Coronary artery (tissue), 2 donors: ENCODE data around the gene DACH2.

Source experiments
- DNase-seq: peaks from one replicate; pipeline ENCODE4 v3.0.0-alpha.2; 2017; ENCODE audit warnings: low spot score
- H3K27ac ChIP-seq, 2 donors: fragments of 200-600 bp; sonication (generic); one replicate each; pipeline ENCODE4 v1.5.1; 2016 to 2019
- H3K4me3 ChIP-seq: fragments of 200-600 bp; sonication (generic); 2 replicates; pipeline ENCODE4 v1.5.1; 2016; ENCODE audit warnings: mild to moderate bottlenecking, moderate library complexity
- CTCF ChIP-seq: fragments of 200-600 bp; sonication (generic); IDR thresholded peaks from one replicate; pipeline ENCODE4 v1.5.1; 2019; ENCODE audit warnings: antibody characterized with exemption

Gene DACH2

GRCh38 chrX:86369847-86370630 is 221.8 kb downstream of the DACH2 start:
- no peak for DNase-seq
- TF ChIP-seq CTCF: no peak
- no peak overlapping the region for H3K4me3 ChIP-seq
- H3K27ac ChIP-seq: no peak overlapping the region

GRCh38 chrX:86370927-86371326 is 222.7 kb downstream of the DACH2 start:
- DNase-seq: no peak
- no peak overlapping the region for H3K27ac ChIP-seq
- no peak overlapping the region for H3K4me3 ChIP-seq
- TF ChIP-seq CTCF: no peak

- no peak for DNase-seq
- Histone ChIP-seq H3K4me3 (no peak overlapping the region), H3K27ac (no peak overlapping the region)
- no peak for TF ChIP-seq CTCF
These were observed 231.0 kb downstream of the DACH2 start for GRCh38 chrX:86379209-86379608.

GRCh38 chrX:86383681-86384540 is 235.7 kb downstream of the DACH2 start:
- Histone ChIP-seq H3K4me3 (no peak overlapping the region), H3K27ac (no peak overlapping the region)
- DNase-seq: no peak
- no peak for TF ChIP-seq CTCF

- H3K27ac ChIP-seq: no peak overlapping the region
- H3K4me3 ChIP-seq: no peak overlapping the region
- no peak for DNase-seq
- no peak for TF ChIP-seq CTCF
These were observed 259.1 kb downstream of the DACH2 start for GRCh38 chrX:86407371-86407770.

- no peak for DNase-seq
- TF ChIP-seq CTCF: no peak
- no peak overlapping the region for H3K27ac ChIP-seq
- H3K4me3 ChIP-seq: no peak overlapping the region
These were observed 273.5 kb downstream of the DACH2 start for GRCh38 chrX:86421771-86422170.
